ENCODE data around the gene LCN9.

- TF ChIP-seq CTCF (IDR thresholded peaks at IDR 0.05; ENCODE audit: low read depth, low read length) (no peak), POLR2A (IDR thresholded peaks at IDR 0.05; ENCODE audit: extremely low read depth, insufficient read length) (no peak), MAX (IDR thresholded peaks at IDR 0.05; ENCODE audit: low read depth, low read length) (no peak), MYC (IDR thresholded peaks at IDR 0.05; ENCODE audit: low read depth, low read length) (no peak)
These were observed 48.9 kb upstream of the LCN9 start for GRCh38 chr9:135613946-135614805.

All from NB4 (cell line).